Measurements from ENCODE around the gene XAB2.

Gene XAB2

GRCh38 chr19:7668842-7669241 lies 39.5 kb upstream of the XAB2 start, which contains the start of gene RETN (continued):
- TF ChIP-seq ZNF174 (tag by site-specific recombination; IDR thresholded peaks at IDR 0.05) = no peak

DNA sequence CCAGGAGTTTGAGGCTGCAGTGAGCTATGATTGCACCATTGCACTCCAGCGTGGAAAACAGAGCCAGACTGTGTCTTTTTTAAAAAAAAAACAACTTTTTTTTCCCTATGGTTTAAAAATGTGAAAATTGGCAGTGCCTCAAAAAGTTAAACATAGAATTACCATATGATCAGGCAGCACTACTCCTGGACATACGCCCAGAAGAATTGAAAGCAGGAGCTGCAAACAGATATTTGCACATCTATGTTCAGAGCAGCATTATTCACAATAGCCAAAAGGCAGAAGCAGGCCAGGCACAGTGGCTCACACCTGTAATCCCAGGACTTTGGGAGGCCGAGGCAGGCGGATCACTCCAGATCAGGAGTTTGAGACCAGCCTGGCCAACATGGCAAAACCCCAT lies 35.7 kb upstream of the XAB2 start:
- ChIA-PET POLR2A (no interaction called here), CTCF (interaction anchor here (0.7 to 1.9 kb wide), 3 partner anchors 12 to 169 kb away, joined by 3 to 6 read pairs (median 4); no protein-coding TSS in a partner anchor)
- Histone ChIP-seq H3K27ac (ENCODE audit: extremely low read depth, low read depth, low read length) (no peak overlapping the region), H3K36me3 (ENCODE audit: control insufficient read depth in 2 of 2, insufficient read depth in 1 of 2, low read length in 2 of 2) (no peaks in the 10 kb centered on the region), H3K4me1 (ENCODE audit: control insufficient read depth, insufficient read depth, low read length) (no peaks in the 10 kb centered on the region), H3K4me3 (ENCODE audit: low read depth, low read length) (no peak overlapping the region), H3K9me3 (ENCODE audit: control insufficient read depth, insufficient read depth, low read depth, low read length) (no peaks in the 10 kb centered on the region)
- TF ChIP-seq TCF7L2 (IDR thresholded peaks at IDR 0.05; ENCODE audit: borderline replicate concordance, low read depth, low read length) = no peak
- TF ChIP-seq, protein P1, sequence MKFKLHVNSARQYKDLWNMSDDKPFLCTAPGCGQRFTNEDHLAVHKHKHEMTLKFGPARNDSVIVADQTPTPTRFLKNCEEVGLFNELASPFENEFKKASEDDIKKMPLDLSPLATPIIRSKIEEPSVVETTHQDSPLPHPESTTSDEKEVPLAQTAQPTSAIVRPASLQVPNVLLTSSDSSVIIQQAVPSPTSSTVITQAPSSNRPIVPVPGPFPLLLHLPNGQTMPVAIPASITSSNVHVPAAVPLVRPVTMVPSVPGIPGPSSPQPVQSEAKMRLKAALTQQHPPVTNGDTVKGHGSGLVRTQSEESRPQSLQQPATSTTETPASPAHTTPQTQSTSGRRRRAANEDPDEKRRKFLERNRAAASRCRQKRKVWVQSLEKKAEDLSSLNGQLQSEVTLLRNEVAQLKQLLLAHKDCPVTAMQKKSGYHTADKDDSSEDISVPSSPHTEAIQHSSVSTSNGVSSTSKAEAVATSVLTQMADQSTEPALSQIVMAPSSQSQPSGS (tag by site-specific recombination; IDR thresholded peaks at IDR 0.05; ENCODE audit: low read depth) = no peak
- no peak for TF ChIP-seq ZNF24 (tag by site-specific recombination; IDR thresholded peaks at IDR 0.05)
- TF ChIP-seq, protein P2, sequence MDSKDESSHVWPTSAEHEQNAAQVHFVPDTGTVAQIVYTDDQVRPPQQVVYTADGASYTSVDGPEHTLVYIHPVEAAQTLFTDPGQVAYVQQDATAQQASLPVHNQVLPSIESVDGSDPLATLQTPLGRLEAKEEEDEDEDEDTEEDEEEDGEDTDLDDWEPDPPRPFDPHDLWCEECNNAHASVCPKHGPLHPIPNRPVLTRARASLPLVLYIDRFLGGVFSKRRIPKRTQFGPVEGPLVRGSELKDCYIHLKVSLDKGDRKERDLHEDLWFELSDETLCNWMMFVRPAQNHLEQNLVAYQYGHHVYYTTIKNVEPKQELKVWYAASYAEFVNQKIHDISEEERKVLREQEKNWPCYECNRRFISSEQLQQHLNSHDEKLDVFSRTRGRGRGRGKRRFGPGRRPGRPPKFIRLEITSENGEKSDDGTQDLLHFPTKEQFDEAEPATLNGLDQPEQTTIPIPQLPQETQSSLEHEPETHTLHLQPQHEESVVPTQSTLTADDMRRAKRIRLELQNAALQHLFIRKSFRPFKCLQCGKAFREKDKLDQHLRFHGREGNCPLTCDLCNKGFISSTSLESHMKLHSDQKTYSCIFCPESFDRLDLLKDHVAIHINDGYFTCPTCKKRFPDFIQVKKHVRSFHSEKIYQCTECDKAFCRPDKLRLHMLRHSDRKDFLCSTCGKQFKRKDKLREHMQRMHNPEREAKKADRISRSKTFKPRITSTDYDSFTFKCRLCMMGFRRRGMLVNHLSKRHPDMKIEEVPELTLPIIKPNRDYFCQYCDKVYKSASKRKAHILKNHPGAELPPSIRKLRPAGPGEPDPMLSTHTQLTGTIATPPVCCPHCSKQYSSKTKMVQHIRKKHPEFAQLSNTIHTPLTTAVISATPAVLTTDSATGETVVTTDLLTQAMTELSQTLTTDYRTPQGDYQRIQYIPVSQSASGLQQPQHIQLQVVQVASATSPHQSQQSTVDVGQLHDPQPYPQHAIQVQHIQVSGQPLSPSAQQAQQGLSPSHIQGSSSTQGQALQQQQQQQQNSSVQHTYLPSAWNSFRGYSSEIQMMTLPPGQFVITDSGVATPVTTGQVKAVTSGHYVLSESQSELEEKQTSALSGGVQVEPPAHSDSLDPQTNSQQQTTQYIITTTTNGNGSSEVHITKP (tag by site-specific recombination; IDR thresholded peaks at IDR 0.05) = no peak
- no peak for TF ChIP-seq ZBTB21 (tag by site-specific recombination; IDR thresholded peaks at IDR 0.05)
- no peak for TF ChIP-seq RBAK (tag by site-specific recombination; IDR thresholded peaks at IDR 0.05)
- no peak for TF ChIP-seq HOXC10 (CRISPR knock-in tag; IDR thresholded peaks at IDR 0.05)
- no peak for TF ChIP-seq ZXDB (tag by site-specific recombination; IDR thresholded peaks at IDR 0.05)
- no peak for TF ChIP-seq ZNF518A (tag by site-specific recombination; conservative IDR thresholded peaks at IDR 0.05; ENCODE audit: low read depth)
- no peak for TF ChIP-seq ZNF843 (tag by site-specific recombination; IDR thresholded peaks at IDR 0.05)
- TF ChIP-seq ZNF747 (tag by site-specific recombination; IDR thresholded peaks at IDR 0.05) = no peak
- TF ChIP-seq ZNF146 (tag by site-specific recombination; IDR thresholded peaks at IDR 0.05) = no peak
- no peak for TF ChIP-seq REPIN1 (tag by site-specific recombination; IDR thresholded peaks at IDR 0.05; ENCODE audit: low read depth)
- TF ChIP-seq, protein P3, sequence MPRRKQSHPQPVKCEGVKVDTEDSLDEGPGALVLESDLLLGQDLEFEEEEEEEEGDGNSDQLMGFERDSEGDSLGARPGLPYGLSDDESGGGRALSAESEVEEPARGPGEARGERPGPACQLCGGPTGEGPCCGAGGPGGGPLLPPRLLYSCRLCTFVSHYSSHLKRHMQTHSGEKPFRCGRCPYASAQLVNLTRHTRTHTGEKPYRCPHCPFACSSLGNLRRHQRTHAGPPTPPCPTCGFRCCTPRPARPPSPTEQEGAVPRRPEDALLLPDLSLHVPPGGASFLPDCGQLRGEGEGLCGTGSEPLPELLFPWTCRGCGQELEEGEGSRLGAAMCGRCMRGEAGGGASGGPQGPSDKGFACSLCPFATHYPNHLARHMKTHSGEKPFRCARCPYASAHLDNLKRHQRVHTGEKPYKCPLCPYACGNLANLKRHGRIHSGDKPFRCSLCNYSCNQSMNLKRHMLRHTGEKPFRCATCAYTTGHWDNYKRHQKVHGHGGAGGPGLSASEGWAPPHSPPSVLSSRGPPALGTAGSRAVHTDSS (tag by site-specific recombination; IDR thresholded peaks at IDR 0.05) = no peak
- no peak for TF ChIP-seq ZNF341 (tag by site-specific recombination; IDR thresholded peaks at IDR 0.05; ENCODE audit: low read depth)
- no peak for TF ChIP-seq ZNF777 (tag by site-specific recombination; IDR thresholded peaks at IDR 0.05; ENCODE audit: borderline replicate concordance)
- TF ChIP-seq ZNF175 (tag by site-specific recombination; IDR thresholded peaks at IDR 0.05) = no peak

Measured in HEK293 (cell line).